K562 (cell line): ENCODE results near the gene KIAA0040. TPM values are rescaled to one million over a fixed set of nuclear protein-coding genes. Genes with fewer than 3 reads are reported as not detected.

ENCODE experiments used
- ATAC-seq: fragments of 200-7000 bp; cut with Tn5 transposase; 3 replicates; pipeline ENCODE4 v1.9.1; 2020; ENCODE audit warnings: moderate library complexity
- BruUV-seq: library from RNA; stranded (reverse); fragments of 400-500 nt; replicated peaks from 2 replicates; lab custom pipeline; 2021; lab: Mats Ljungman, UMichigan
- CTCF ChIA-PET: fragments of 300-600 bp; formaldehyde crosslinking; extraction: SDS; loops from one replicate; lab custom pipeline; 2021; ENCODE audit warnings: low intra/inter-chr PET ratio; lab: Yijun Ruan, JAX
- POLR2A ChIA-PET: fragments of 300-600, 350-650 bp; sonication (Branson Sonifier 250); formaldehyde crosslinking; extraction: SDS; loops from one replicate; lab custom pipeline; 2021; ENCODE audit warnings: antibody characterized with exemption, inconsistent platforms; lab: Yijun Ruan, JAX
- DNase-seq, 4 experiments: peaks; one replicate each; pipeline versions ENCODE4 v3.0.0 to v3.0.0-alpha.2; 2011 to 2018; ENCODE audit warnings: low spot score in 3 of 4, mixed read lengths in 3 of 4; ENCODE audit errors: extremely low read depth in 1 of 4
- FAIRE-seq: peaks from 2 replicates; lab custom pipeline; 2011; peaks lifted over from hg19 to GRCh38; lab: Jason Lieb, UNC
- H2AFZ ChIP-seq: 2 replicates; pipeline ENCODE4 v1.6.0; 2011; ENCODE audit warnings: low read depth, low read length, control low read depth, inconsistent platforms
- H3K27ac ChIP-seq: fragments of 200-600 bp; 3 replicates; pipeline ENCODE4 v1.8.0; 2011; ENCODE audit warnings: low read depth, mild to moderate bottlenecking, control low read depth, inconsistent platforms, low read length, moderate library complexity, mixed read lengths; ENCODE audit errors: extremely low read depth
- H3K27me3 ChIP-seq, 2 experiments: fragments of 300-600 bp in 1 of 2; 2 replicates in 1 of 2; 3 replicates in 1 of 2; pipeline versions ENCODE4 v1.6.0 to v1.8.0; 2011; ENCODE audit warnings: inconsistent platforms in 2 of 2, low read length in 2 of 2, mild to moderate bottlenecking in 1 of 2, mixed read lengths in 1 of 2, moderate library complexity in 1 of 2; ENCODE audit not compliant: control insufficient read depth in 2 of 2, insufficient read depth in 2 of 2
- H3K36me3 ChIP-seq: fragments of 300-600 bp; 3 replicates; pipeline ENCODE4 v1.8.0; 2011; ENCODE audit warnings: mild to moderate bottlenecking, low read length, inconsistent platforms; ENCODE audit not compliant: control insufficient read depth, insufficient read depth
- H3K4me1 ChIP-seq, 2 experiments: fragments of 200-600 bp in 1 of 2; replicated peaks in 1 of 2; 2 replicates in 1 of 2; 3 replicates in 1 of 2; pipeline versions ENCODE4 v1.5.1 to v1.8.0; 2011; ENCODE audit warnings: inconsistent platforms in 2 of 2, low read length in 2 of 2, mild to moderate bottlenecking in 1 of 2, mixed read lengths in 1 of 2, moderate library complexity in 1 of 2; ENCODE audit not compliant: control insufficient read depth in 2 of 2, insufficient read depth in 2 of 2
- H3K4me2 ChIP-seq: 2 replicates; pipeline ENCODE4 v1.6.1; 2011; ENCODE audit warnings: low read length, control low read depth, inconsistent platforms, mixed read lengths; ENCODE audit not compliant: insufficient read depth
- H3K4me3 ChIP-seq: fragments of 200-600 bp; sonication (generic), shearing (Covaris generic); 2 replicates; pipeline ENCODE4 v1.5.1; 2016; ENCODE audit warnings: control low read depth, inconsistent platforms
- H3K79me2 ChIP-seq: fragments of 200-600 bp; 3 replicates; pipeline ENCODE4 v1.8.0; 2011; ENCODE audit warnings: low read length, inconsistent platforms; ENCODE audit not compliant: control insufficient read depth, insufficient read depth
- H3K9ac ChIP-seq, 2 experiments: 2 replicates each; pipeline versions ENCODE4 v1.6.0 to v1.6.1; 2011; ENCODE audit warnings: low read depth in 2 of 2, low read length in 2 of 2, control low read depth in 1 of 2, inconsistent platforms in 1 of 2, mild to moderate bottlenecking in 1 of 2, mixed read lengths in 1 of 2; ENCODE audit not compliant: insufficient read depth in 1 of 2
- H3K9me1 ChIP-seq: one replicate; pipeline ENCODE4 v1.6.0; 2011; ENCODE audit warnings: inconsistent platforms, mild to moderate bottlenecking, low read length, moderate library complexity; ENCODE audit not compliant: control insufficient read depth, insufficient read depth
- H3K9me3 ChIP-seq: replicated peaks from 2 replicates; pipeline ENCODE4 v1.5.1; 2011; ENCODE audit warnings: low read depth, low read length, inconsistent platforms; ENCODE audit not compliant: control insufficient read depth, insufficient read depth
- H4K20me1 ChIP-seq: replicated peaks from 2 replicates; pipeline ENCODE4 v1.6.1; 2011; ENCODE audit warnings: low read length, inconsistent platforms, mixed read lengths; ENCODE audit not compliant: control insufficient read depth, insufficient read depth
- MECOM ChIP-seq: fragments of 250-450 bp; sonication (Bioruptor Pico); IDR thresholded peaks from 2 replicates; pipeline ENCODE4 v1.8.0; 2022; ENCODE audit warnings: inconsistent platforms
- TFAM ChIP-seq: fragments of 250-450 bp; sonication (Bioruptor Pico); conservative IDR thresholded peaks from 2 replicates; pipeline ENCODE4 v1.5.0; 2021; ENCODE audit warnings: mild to moderate bottlenecking, moderate library complexity
- TSC22D4 ChIP-seq: fragments of 450-650 bp; IDR thresholded peaks from 2 replicates; pipeline ENCODE4 v1.6.1; 2016; ENCODE audit warnings: missing genetic modification characterization, missing biosample characterization, control low read depth
- WGBS: fragments of 100-300 bp; shearing (Covaris generic); methylation state at CpG from one replicate; pipeline ENCODE4 v1.1.6; 2016; ENCODE audit warnings: low coverage, mixed read lengths; ENCODE audit not compliant: insufficient coverage; ENCODE audit errors: missing lambda C conversion rate; 5-methylcytosine and 5-hydroxymethylcytosine counted together
- in situ Hi-C: fragments of 300-500 bp; cut with MboI; formaldehyde crosslinking; loops from 4 replicates; pipeline ENCODE4 v1.15.0; 2018; ENCODE audit warnings: inconsistent platforms, mixed read lengths
- intact Hi-C: fragments of 100-400 bp; cut with micrococcal nuclease; formaldehyde crosslinking; loops from 2 replicates; pipeline ENCODE4 v1.14.2; 2022
- polyA plus RNA-seq, 8 experiments: library from polyadenylated mRNA; depleted of rRNA in 4 of 8; stranded (reverse) in 5 of 8; unstranded in 3 of 8; fragments of >200 nt; fragmentation: Nextera tagmentation in 2 of 8; fragmentation: Illumina TruSeq in 1 of 8; extraction: Ambion mirVana in 2 of 8; extraction: Trizol in 1 of 8; gene quantifications; 2 replicates each; pipeline versions ENCODE4 v1.2.1 to v1.2.3, GENCODE V29; 2011 to 2014; ENCODE audit warnings: inconsistent platforms in 1 of 8, missing spikeins in 1 of 8
- total RNA-seq, 7 experiments: library from RNA; depleted of rRNA in 6 of 7; stranded (reverse); fragments of >200 nt in 6 of 7; fragmentation: Illumina TruSeq in 2 of 7; extraction: Trizol in 2 of 7; gene quantifications; 2 replicates each; pipeline versions ENCODE4 v1.2.1 to v1.2.3, GENCODE V29; 2011 to 2021; ENCODE audit warnings: low replicate concordance in 1 of 7
- TF ChIP-seq, protein P1 (sequence below): IDR thresholded peaks from 2 replicates; pipeline ENCODE4 v1.6.1; 2012; ENCODE audit warnings: low read depth, low read length, improper control_type of control experiment, borderline replicate concordance
- TF ChIP-seq, protein P2 (sequence below): IDR thresholded peaks from 3 replicates; pipeline ENCODE4 v1.6.1; 2011; ENCODE audit warnings: borderline replicate concordance, mild to moderate bottlenecking, moderate library complexity; ENCODE audit not compliant: insufficient read length; ENCODE audit errors: extremely low read depth
- TF ChIP-seq, protein P3 (sequence below): fragments of 450-650 bp; IDR thresholded peaks from 2 replicates; pipeline ENCODE4 v1.6.1; 2018; ENCODE audit not compliant: partially characterized antibody
- TF ChIP-seq, protein P4 (sequence below), 2 experiments: fragments of 450-650 bp in 1 of 2; sonication (generic) in 1 of 2; formaldehyde crosslinking in 1 of 2; IDR thresholded peaks in 1 of 2; conservative IDR thresholded peaks in 1 of 2; 2 replicates each; pipeline versions ENCODE4 v1.6.1 to v1.8.1; 2016 to 2023; ENCODE audit warnings: mild to moderate bottlenecking in 2 of 2, moderate library complexity in 2 of 2, inconsistent platforms in 1 of 2, missing genetic modification reagents in 1 of 2
- TF ChIP-seq, protein P5 (sequence below), 2 experiments: fragments of 450-650 bp in 1 of 2; sonication (generic) in 1 of 2; formaldehyde crosslinking; conservative IDR thresholded peaks; 2 replicates each; pipeline versions ENCODE4 v1.4.0 to v1.8.1; 2020 to 2022; ENCODE audit warnings: mild to moderate bottlenecking in 1 of 2, missing genetic modification reagents in 1 of 2

Gene KIAA0040
- total and polyA plus RNA-seq, 9 of the 15 experiments (the other 6 are each of a cell fraction or from before 2014, with no cell fraction given), result 3.4 to 13.6 (median 7.1) TPM

DNA sequence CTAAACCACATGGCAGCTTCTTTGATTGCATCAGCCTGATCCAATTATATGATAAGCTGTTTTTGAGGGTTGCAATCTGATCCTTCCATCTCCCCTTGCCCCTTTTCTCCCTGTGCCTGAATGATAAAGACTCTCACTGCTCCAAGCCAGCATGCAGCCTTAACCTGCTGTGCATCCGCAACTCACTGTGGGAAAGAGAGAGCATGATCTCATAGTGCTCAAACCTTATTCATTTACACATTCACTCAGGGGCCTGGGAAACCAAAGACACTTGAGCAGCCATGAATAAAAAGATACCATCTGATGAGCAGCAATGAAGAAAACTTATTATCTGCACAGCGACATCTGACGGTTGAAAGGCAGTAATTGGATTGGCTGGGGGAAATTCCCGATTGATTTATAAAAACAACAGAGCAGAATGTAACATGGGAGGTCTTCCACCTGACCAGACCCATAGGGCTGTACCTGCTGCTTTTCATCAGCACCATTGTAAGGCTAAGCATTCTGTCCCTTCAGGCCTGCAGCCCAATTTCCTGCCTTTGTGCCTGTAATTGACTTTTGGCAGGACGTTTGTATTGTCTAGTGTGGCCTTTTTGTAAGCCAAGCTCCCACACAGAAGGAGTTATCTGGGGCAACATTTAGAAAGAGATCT lies 62.5 kb downstream of the KIAA0040 start:
- in situ Hi-C loops (loop anchor here (5.0 kb wide), 2 partner anchors 88 to 363 kb away; no protein-coding TSS in a partner anchor), intact Hi-C loops (loop anchor here (10.0 kb wide), 1 partner anchor 245 kb away; no protein-coding TSS in a partner anchor)
- TF ChIP-seq TSC22D4, result no peak
- TF ChIP-seq, protein P1, sequence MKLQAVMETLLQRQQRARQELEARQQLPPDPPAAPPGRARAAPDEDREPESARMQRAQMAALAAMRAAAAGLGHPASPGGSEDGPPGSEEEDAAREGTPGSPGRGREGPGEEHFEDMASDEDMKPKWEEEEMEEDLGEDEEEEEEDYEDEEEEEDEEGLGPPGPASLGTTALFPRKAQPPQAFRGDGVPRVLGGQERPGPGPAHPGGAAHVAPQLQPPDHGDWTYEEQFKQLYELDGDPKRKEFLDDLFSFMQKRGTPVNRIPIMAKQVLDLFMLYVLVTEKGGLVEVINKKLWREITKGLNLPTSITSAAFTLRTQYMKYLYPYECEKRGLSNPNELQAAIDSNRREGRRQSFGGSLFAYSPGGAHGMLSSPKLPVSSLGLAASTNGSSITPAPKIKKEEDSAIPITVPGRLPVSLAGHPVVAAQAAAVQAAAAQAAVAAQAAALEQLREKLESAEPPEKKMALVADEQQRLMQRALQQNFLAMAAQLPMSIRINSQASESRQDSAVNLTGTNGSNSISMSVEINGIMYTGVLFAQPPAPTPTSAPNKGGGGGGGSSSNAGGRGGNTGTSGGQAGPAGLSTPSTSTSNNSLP, result 0 out of 2 replicates have a peak, but pooled peaks have one; percentile 39
- TF ChIP-seq, protein P2, sequence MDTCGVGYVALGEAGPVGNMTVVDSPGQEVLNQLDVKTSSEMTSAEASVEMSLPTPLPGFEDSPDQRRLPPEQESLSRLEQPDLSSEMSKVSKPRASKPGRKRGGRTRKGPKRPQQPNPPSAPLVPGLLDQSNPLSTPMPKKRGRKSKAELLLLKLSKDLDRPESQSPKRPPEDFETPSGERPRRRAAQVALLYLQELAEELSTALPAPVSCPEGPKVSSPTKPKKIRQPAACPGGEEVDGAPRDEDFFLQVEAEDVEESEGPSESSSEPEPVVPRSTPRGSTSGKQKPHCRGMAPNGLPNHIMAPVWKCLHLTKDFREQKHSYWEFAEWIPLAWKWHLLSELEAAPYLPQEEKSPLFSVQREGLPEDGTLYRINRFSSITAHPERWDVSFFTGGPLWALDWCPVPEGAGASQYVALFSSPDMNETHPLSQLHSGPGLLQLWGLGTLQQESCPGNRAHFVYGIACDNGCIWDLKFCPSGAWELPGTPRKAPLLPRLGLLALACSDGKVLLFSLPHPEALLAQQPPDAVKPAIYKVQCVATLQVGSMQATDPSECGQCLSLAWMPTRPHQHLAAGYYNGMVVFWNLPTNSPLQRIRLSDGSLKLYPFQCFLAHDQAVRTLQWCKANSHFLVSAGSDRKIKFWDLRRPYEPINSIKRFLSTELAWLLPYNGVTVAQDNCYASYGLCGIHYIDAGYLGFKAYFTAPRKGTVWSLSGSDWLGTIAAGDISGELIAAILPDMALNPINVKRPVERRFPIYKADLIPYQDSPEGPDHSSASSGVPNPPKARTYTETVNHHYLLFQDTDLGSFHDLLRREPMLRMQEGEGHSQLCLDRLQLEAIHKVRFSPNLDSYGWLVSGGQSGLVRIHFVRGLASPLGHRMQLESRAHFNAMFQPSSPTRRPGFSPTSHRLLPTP, result no peak
- TF ChIP-seq MECOM, result no peak
- TF ChIP-seq, protein P3, sequence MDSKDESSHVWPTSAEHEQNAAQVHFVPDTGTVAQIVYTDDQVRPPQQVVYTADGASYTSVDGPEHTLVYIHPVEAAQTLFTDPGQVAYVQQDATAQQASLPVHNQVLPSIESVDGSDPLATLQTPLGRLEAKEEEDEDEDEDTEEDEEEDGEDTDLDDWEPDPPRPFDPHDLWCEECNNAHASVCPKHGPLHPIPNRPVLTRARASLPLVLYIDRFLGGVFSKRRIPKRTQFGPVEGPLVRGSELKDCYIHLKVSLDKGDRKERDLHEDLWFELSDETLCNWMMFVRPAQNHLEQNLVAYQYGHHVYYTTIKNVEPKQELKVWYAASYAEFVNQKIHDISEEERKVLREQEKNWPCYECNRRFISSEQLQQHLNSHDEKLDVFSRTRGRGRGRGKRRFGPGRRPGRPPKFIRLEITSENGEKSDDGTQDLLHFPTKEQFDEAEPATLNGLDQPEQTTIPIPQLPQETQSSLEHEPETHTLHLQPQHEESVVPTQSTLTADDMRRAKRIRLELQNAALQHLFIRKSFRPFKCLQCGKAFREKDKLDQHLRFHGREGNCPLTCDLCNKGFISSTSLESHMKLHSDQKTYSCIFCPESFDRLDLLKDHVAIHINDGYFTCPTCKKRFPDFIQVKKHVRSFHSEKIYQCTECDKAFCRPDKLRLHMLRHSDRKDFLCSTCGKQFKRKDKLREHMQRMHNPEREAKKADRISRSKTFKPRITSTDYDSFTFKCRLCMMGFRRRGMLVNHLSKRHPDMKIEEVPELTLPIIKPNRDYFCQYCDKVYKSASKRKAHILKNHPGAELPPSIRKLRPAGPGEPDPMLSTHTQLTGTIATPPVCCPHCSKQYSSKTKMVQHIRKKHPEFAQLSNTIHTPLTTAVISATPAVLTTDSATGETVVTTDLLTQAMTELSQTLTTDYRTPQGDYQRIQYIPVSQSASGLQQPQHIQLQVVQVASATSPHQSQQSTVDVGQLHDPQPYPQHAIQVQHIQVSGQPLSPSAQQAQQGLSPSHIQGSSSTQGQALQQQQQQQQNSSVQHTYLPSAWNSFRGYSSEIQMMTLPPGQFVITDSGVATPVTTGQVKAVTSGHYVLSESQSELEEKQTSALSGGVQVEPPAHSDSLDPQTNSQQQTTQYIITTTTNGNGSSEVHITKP, result no peak
- TF ChIP-seq, protein P4, sequence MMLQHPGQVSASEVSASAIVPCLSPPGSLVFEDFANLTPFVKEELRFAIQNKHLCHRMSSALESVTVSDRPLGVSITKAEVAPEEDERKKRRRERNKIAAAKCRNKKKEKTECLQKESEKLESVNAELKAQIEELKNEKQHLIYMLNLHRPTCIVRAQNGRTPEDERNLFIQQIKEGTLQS (IDR thresholded peaks at IDR 0.05), result no peak; the same call in 1 of the 2 replicates
- TF ChIP-seq, protein P4 (CRISPR knock-in tag; conservative IDR thresholded peaks at IDR 0.05), result no peak
- no peak for TF ChIP-seq TFAM
- TF ChIP-seq, protein P5, sequence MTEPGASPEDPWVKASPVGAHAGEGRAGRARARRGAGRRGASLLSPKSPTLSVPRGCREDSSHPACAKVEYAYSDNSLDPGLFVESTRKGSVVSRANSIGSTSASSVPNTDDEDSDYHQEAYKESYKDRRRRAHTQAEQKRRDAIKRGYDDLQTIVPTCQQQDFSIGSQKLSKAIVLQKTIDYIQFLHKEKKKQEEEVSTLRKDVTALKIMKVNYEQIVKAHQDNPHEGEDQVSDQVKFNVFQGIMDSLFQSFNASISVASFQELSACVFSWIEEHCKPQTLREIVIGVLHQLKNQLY (CRISPR knock-in tag; conservative IDR thresholded peaks at IDR 0.05), result no peak

More for the DNA sequence above, 62.5 kb downstream of the KIAA0040 start:
- ChIA-PET POLR2A (interaction anchor here (0.6 to 0.7 kb wide), 2 partner anchors 364 to 613 kb away, joined by 3 to 4 read pairs; no protein-coding TSS in a partner anchor), CTCF (no interaction called here)
- Histone ChIP-seq H3K4me3 (no peak overlapping the region), H2AFZ (no peak overlapping the region), H3K4me1 (no peaks in the 10 kb centered on the region; a peak in 2 of 5 replicates), H3K9me3 (no peaks in the 10 kb centered on the region), H3K9ac (no peak overlapping the region), H3K27ac (no peak overlapping the region), H3K36me3 (no peaks in the 10 kb centered on the region), H3K4me2 (no peak overlapping the region), H3K79me2 (no peaks in the 10 kb centered on the region), H3K9me1 (no peaks in the 10 kb centered on the region), H3K27me3 (peaks cover 12 to 24% of the 10 kb centered on the region in 2 experiments), H4K20me1 (no peaks in the 10 kb centered on the region)
- ATAC-seq (no peak; the same call in 2 of the 3 replicates), FAIRE-seq (peak; percentile 77), DNase-seq (peak in 2 of 4 experiments; percentile 22 to 23)
- no TSS peak for BruUV-seq
- WGBS, result 5% methylated on average over 5 of the region's 5 CpGs
